Measurements from ENCODE around the gene TLE5.

TLE5 gene

GRCh38 chr19:3073159-3073563 lies 10.9 kb upstream of the TLE5 start:
- no peak overlapping the region for H3K9ac ChIP-seq (ENCODE audit: low read depth, low read length)
- no peaks in the 10 kb centered on the region for H3K9me3 ChIP-seq (ENCODE audit: insufficient read depth, low read length, severe bottlenecking)
- H3K27ac ChIP-seq (ENCODE audit: low read length) = no peak overlapping the region
- no peaks in the 10 kb centered on the region for H4K20me1 ChIP-seq (ENCODE audit: insufficient read depth, low read length)
- peaks cover 15% of the 10 kb centered on the region for H3K4me1 ChIP-seq (ENCODE audit: insufficient read depth, low read length)
- no peak overlapping the region for H3K4me2 ChIP-seq (ENCODE audit: insufficient read depth, low read length)
- ATAC-seq (ENCODE audit: insufficient read depth, low read depth) (no peak), DNase-seq (no peak)
- no peak overlapping the region for H3K4me3 ChIP-seq (ENCODE audit: low read depth in 1 of 2, low read length in 2 of 2)
- no peak for TF ChIP-seq CTCF (IDR thresholded peaks at IDR 0.05; ENCODE audit: borderline replicate concordance, extremely low read depth, low read length, poor library complexity, severe bottlenecking)
- TF ChIP-seq EZH2 (IDR thresholded peaks at IDR 0.05; ENCODE audit: borderline replicate concordance, low read depth, low read length, severe bottlenecking) = no peak
- no peaks in the 10 kb centered on the region for H3K36me3 ChIP-seq (ENCODE audit: insufficient read depth, low read length)
- no peaks in the 10 kb centered on the region for H3K27me3 ChIP-seq (ENCODE audit: insufficient read depth, low read length, poor library complexity)
- H3K79me2 ChIP-seq (ENCODE audit: insufficient read depth, low read length) = no peaks in the 10 kb centered on the region
- H2AFZ ChIP-seq (ENCODE audit: low read depth, low read length) = no peak overlapping the region

- no peak overlapping the region; the same call in 1 of the 2 replicates for H3K9ac ChIP-seq (ENCODE audit: low read depth, low read length)
- H3K9me3 ChIP-seq (ENCODE audit: insufficient read depth, low read length, severe bottlenecking) = no peaks in the 10 kb centered on the region
- no peaks in the 10 kb centered on the region for H3K27me3 ChIP-seq (ENCODE audit: insufficient read depth, low read length, poor library complexity)
- no peaks in the 10 kb centered on the region for H4K20me1 ChIP-seq (ENCODE audit: insufficient read depth, low read length)
- no peak for DNase-seq
- H3K36me3 ChIP-seq (ENCODE audit: insufficient read depth, low read length) = no peaks in the 10 kb centered on the region
- TF ChIP-seq CTCF (IDR thresholded peaks at IDR 0.05; ENCODE audit: borderline replicate concordance, extremely low read depth, low read length, poor library complexity, severe bottlenecking) = no peak
- TF ChIP-seq EZH2 (IDR thresholded peaks at IDR 0.05; ENCODE audit: borderline replicate concordance, low read depth, low read length, severe bottlenecking) = no peak
- no peaks in the 10 kb centered on the region for H3K79me2 ChIP-seq (ENCODE audit: insufficient read depth, low read length)
- H3K4me1 ChIP-seq (ENCODE audit: insufficient read depth, low read length) = peaks cover 15% of the 10 kb centered on the region
- H3K4me3 ChIP-seq (ENCODE audit: low read depth in 1 of 2, low read length in 2 of 2) = no peak overlapping the region
- no peak for ATAC-seq (ENCODE audit: insufficient read depth, low read depth)
- no peak overlapping the region for H3K27ac ChIP-seq (ENCODE audit: low read length)
- no peak overlapping the region for H3K4me2 ChIP-seq (ENCODE audit: insufficient read depth, low read length)
- no peak overlapping the region for H2AFZ ChIP-seq (ENCODE audit: low read depth, low read length)
Measured at GRCh38 chr19:3071768-3072167, 9.5 kb upstream of the TLE5 start.

GRCh38 chr19:3068071-3068470 lies 5.8 kb upstream of the TLE5 start:
- Histone ChIP-seq H4K20me1 (ENCODE audit: insufficient read depth, low read length) (no peaks in the 10 kb centered on the region), H3K9ac (ENCODE audit: low read depth, low read length) (no peak overlapping the region), H3K27ac (ENCODE audit: low read length) (no peak overlapping the region), H2AFZ (ENCODE audit: low read depth, low read length) (no peak overlapping the region), H3K4me3 (ENCODE audit: low read depth in 1 of 2, low read length in 2 of 2) (no peak overlapping the region), H3K36me3 (ENCODE audit: insufficient read depth, low read length) (no peaks in the 10 kb centered on the region), H3K4me1 (ENCODE audit: insufficient read depth, low read length) (peaks cover 13% of the 10 kb centered on the region), H3K79me2 (ENCODE audit: insufficient read depth, low read length) (peaks cover 3% of the 10 kb centered on the region), H3K9me3 (ENCODE audit: insufficient read depth, low read length, severe bottlenecking) (no peaks in the 10 kb centered on the region), H3K27me3 (ENCODE audit: insufficient read depth, low read length, poor library complexity) (no peaks in the 10 kb centered on the region), H3K4me2 (ENCODE audit: insufficient read depth, low read length) (no peak overlapping the region)
- no peak for ATAC-seq (ENCODE audit: insufficient read depth, low read depth)
- TF ChIP-seq CTCF (IDR thresholded peaks at IDR 0.05; ENCODE audit: borderline replicate concordance, extremely low read depth, low read length, poor library complexity, severe bottlenecking) = no peak
- TF ChIP-seq EZH2 (IDR thresholded peaks at IDR 0.05; ENCODE audit: borderline replicate concordance, low read depth, low read length, severe bottlenecking) = no peak
- no peak for DNase-seq

GRCh38 chr19:3067563-3067962 lies 5.3 kb upstream of the TLE5 start:
- H3K27ac ChIP-seq (ENCODE audit: low read length) = no peak overlapping the region
- H3K4me1 ChIP-seq (ENCODE audit: insufficient read depth, low read length) = peaks cover 18% of the 10 kb centered on the region
- ATAC-seq (ENCODE audit: insufficient read depth, low read depth) (no peak), DNase-seq (no peak)
- H3K4me2 ChIP-seq (ENCODE audit: insufficient read depth, low read length) = no peak overlapping the region
- TF ChIP-seq EZH2 (IDR thresholded peaks at IDR 0.05; ENCODE audit: borderline replicate concordance, low read depth, low read length, severe bottlenecking) (no peak), CTCF (IDR thresholded peaks at IDR 0.05; ENCODE audit: borderline replicate concordance, extremely low read depth, low read length, poor library complexity, severe bottlenecking) (no peak)
- no peak overlapping the region for H3K4me3 ChIP-seq (ENCODE audit: low read depth in 1 of 2, low read length in 2 of 2)
- H4K20me1 ChIP-seq (ENCODE audit: insufficient read depth, low read length) = no peaks in the 10 kb centered on the region
- no peak overlapping the region for H2AFZ ChIP-seq (ENCODE audit: low read depth, low read length)
- no peaks in the 10 kb centered on the region for H3K9me3 ChIP-seq (ENCODE audit: insufficient read depth, low read length, severe bottlenecking)
- H3K9ac ChIP-seq (ENCODE audit: low read depth, low read length) = no peak overlapping the region
- H3K36me3 ChIP-seq (ENCODE audit: insufficient read depth, low read length) = no peaks in the 10 kb centered on the region
- no peaks in the 10 kb centered on the region for H3K27me3 ChIP-seq (ENCODE audit: insufficient read depth, low read length, poor library complexity)
- peaks cover 8% of the 10 kb centered on the region for H3K79me2 ChIP-seq (ENCODE audit: insufficient read depth, low read length)
